Liver (tissue), 9 donors: ENCODE data around the gene MXRA8. TPM values are rescaled to one million over a fixed set of nuclear protein-coding genes. Genes with fewer than 3 reads are reported as not detected.

Experiments
- DNase-seq: peaks from one replicate; pipeline ENCODE4 v3.0.0-alpha.2; 2017; ENCODE audit warnings: low spot score
- H3K27ac ChIP-seq, 2 donors: one replicate each; pipeline ENCODE4 v1.7.0; 2013; ENCODE audit warnings: inconsistent platforms in 2 of 2, low read length in 2 of 2, control low read depth in 1 of 2, low read depth in 1 of 2, mild to moderate bottlenecking in 1 of 2
- H3K27me3 ChIP-seq, 4 donors: one replicate each; pipeline versions ENCODE4 v1.6.1 to v1.7.0; 2013; ENCODE audit warnings: low read length in 3 of 4, inconsistent platforms in 1 of 4, mild to moderate bottlenecking in 1 of 4, moderate library complexity in 1 of 4; ENCODE audit not compliant: control insufficient read depth in 4 of 4, insufficient read depth in 4 of 4
- H3K36me3 ChIP-seq, 4 donors: one replicate each; pipeline versions ENCODE4 v1.6.1 to v1.7.0; 2013; ENCODE audit warnings: low read length in 3 of 4, mild to moderate bottlenecking in 3 of 4, low read depth in 1 of 4, moderate library complexity in 1 of 4; ENCODE audit not compliant: control insufficient read depth in 4 of 4, insufficient read depth in 3 of 4
- H3K4me1 ChIP-seq, 4 donors: one replicate each; pipeline versions ENCODE4 v1.6.1 to v1.7.0; 2013; ENCODE audit warnings: low read length in 3 of 4, mild to moderate bottlenecking in 3 of 4, moderate library complexity in 1 of 4; ENCODE audit not compliant: control insufficient read depth in 4 of 4, insufficient read depth in 4 of 4
- H3K4me3 ChIP-seq, 3 donors: one replicate each; pipeline versions ENCODE4 v1.6.1 to v1.7.0; 2013; ENCODE audit warnings: low read length in 3 of 3, control low read depth in 1 of 3, low read depth in 1 of 3, mild to moderate bottlenecking in 1 of 3
- H3K9ac ChIP-seq, 2 donors: one replicate each; pipeline ENCODE4 v1.7.0; 2013; ENCODE audit warnings: low read length in 2 of 2, mild to moderate bottlenecking in 2 of 2, moderate library complexity in 2 of 2, control low read depth in 1 of 2, low read depth in 1 of 2
- H3K9me3 ChIP-seq, 4 donors: one replicate each; pipeline versions ENCODE4 v1.6.1 to v1.7.0; 2013; ENCODE audit warnings: low read length in 3 of 4; ENCODE audit not compliant: control insufficient read depth in 4 of 4
- ATF3 ChIP-seq: IDR thresholded peaks from 2 replicates; pipeline ENCODE4 v1.6.1; 2016; ENCODE audit warnings: antibody characterized with exemption
- CTCF ChIP-seq: fragments of 150-350 bp; IDR thresholded peaks from 2 replicates; pipeline ENCODE4 v1.5.1; 2017; ENCODE audit warnings: improper control_type of control experiment, low read depth, low read length; ENCODE audit not compliant: missing input control
- EGR1 ChIP-seq, 2 donors: IDR thresholded peaks; 2 replicates each; pipeline ENCODE4 v1.6.1; 2016 to 2018; ENCODE audit warnings: antibody characterized with exemption in 2 of 2, low read depth in 2 of 2
- FOXA1 ChIP-seq: IDR thresholded peaks from 2 replicates; pipeline ENCODE4 v1.6.1; 2016; ENCODE audit warnings: antibody characterized with exemption
- FOXA2 ChIP-seq: IDR thresholded peaks from 2 replicates; pipeline ENCODE4 v1.6.1; 2016; ENCODE audit warnings: antibody characterized with exemption
- GABPA ChIP-seq, 2 donors: IDR thresholded peaks in 1 of 2; conservative IDR thresholded peaks in 1 of 2; 2 replicates each; pipeline ENCODE4 v1.6.1; 2016; ENCODE audit warnings: antibody characterized with exemption in 2 of 2, mild to moderate bottlenecking in 1 of 2, moderate library complexity in 1 of 2
- HNF4A ChIP-seq, 2 donors: conservative IDR thresholded peaks; 2 replicates each; pipeline ENCODE4 v1.6.1; 2016; ENCODE audit warnings: antibody characterized with exemption in 2 of 2, mild to moderate bottlenecking in 2 of 2
- HNF4G ChIP-seq: IDR thresholded peaks from 2 replicates; pipeline ENCODE4 v1.6.1; 2016; ENCODE audit warnings: antibody characterized with exemption
- JUND ChIP-seq, 2 donors: IDR thresholded peaks; 2 replicates each; pipeline ENCODE4 v1.6.1; 2016; ENCODE audit warnings: antibody characterized with exemption in 2 of 2
- MAX ChIP-seq: IDR thresholded peaks from 2 replicates; pipeline ENCODE4 v1.6.1; 2016; ENCODE audit warnings: antibody characterized with exemption
- NR2F2 ChIP-seq: IDR thresholded peaks from 2 replicates; pipeline ENCODE4 v1.6.1; 2016; ENCODE audit warnings: antibody characterized with exemption
- RAD21 ChIP-seq, 2 donors: IDR thresholded peaks; 2 replicates each; pipeline ENCODE4 v1.6.1; 2016; ENCODE audit warnings: antibody characterized with exemption in 2 of 2, mild to moderate bottlenecking in 2 of 2
- REST ChIP-seq: IDR thresholded peaks from 2 replicates; pipeline ENCODE4 v1.6.1; 2016; ENCODE audit warnings: antibody characterized with exemption, mild to moderate bottlenecking
- RXRA ChIP-seq, 2 donors: IDR thresholded peaks; 2 replicates each; pipeline ENCODE4 v1.6.1; 2017 to 2018; ENCODE audit warnings: antibody characterized with exemption in 2 of 2, mild to moderate bottlenecking in 1 of 2
- SP1 ChIP-seq: IDR thresholded peaks from 2 replicates; pipeline ENCODE4 v1.6.1; 2018; ENCODE audit warnings: antibody characterized with exemption, mild to moderate bottlenecking
- TAF1 ChIP-seq: conservative IDR thresholded peaks from 2 replicates; pipeline ENCODE4 v1.6.1; 2016; ENCODE audit warnings: antibody characterized with exemption, mild to moderate bottlenecking
- YY1 ChIP-seq: IDR thresholded peaks from 2 replicates; pipeline ENCODE4 v1.6.1; 2016; ENCODE audit warnings: antibody characterized with exemption, mild to moderate bottlenecking
- ZBTB33 ChIP-seq: IDR thresholded peaks from 2 replicates; pipeline ENCODE4 v1.6.1; 2016; ENCODE audit warnings: antibody characterized with exemption
- WGBS: extraction: QIAGEN DNeasy Blood & Tissue Kit; methylation state at CpG from one replicate; pipeline ENCODE4 v1.1.7; 2013; 5-methylcytosine and 5-hydroxymethylcytosine counted together
- polyA plus RNA-seq, 2 donors: library from polyadenylated mRNA; stranded (reverse) in 1 of 2; unstranded in 1 of 2; fragments of 200-250 nt in 1 of 2; fragments of >200 nt in 1 of 2; fragmentation: Nextera tagmentation in 1 of 2; extraction: Ambion mirVana in 1 of 2; gene quantifications; one replicate each; pipeline versions ENCODE4 v1.2.1 to v1.2.3, GENCODE V29; 2013 to 2015
- total RNA-seq, 2 donors: library from RNA; depleted of rRNA; stranded (reverse); fragments of >200 nt; gene quantifications; one replicate each; pipeline ENCODE4 v1.2.3, GENCODE V29; 2014
- donor health status: healthy.
- donor health status: healthy.
- donor health status: healthy.
- donor health status: healthy.
- donor health status: healthy.

Gene MXRA8
- total and polyA plus RNA-seq, 4 donors, result 1.8 to 5.9 (median 4.2) TPM

GRCh38 chr1:1330366-1331067 lies 27.8 kb downstream of the MXRA8 start:
- no peak for DNase-seq
- Histone ChIP-seq H3K4me1 (peaks cover 13 to 37% (median 26%) of the 10 kb centered on the region in 4 donors), H3K27ac (no peak overlapping the region), H3K4me3 (no peak overlapping the region), H3K9me3 (no peaks in the 10 kb centered on the region), H3K9ac (no peak overlapping the region), H3K36me3 (peaks cover 0 to 11% (median 6%) of the 10 kb centered on the region in 4 donors), H3K27me3 (no peaks in the 10 kb centered on the region)
- 78% methylated on average over 15 of the region's 15 CpGs for WGBS
- TF ChIP-seq RAD21 (IDR thresholded peaks at IDR 0.05), result no peak
- no peak for TF ChIP-seq CTCF
- no peak for TF ChIP-seq EGR1 (IDR thresholded peaks at IDR 0.05; ENCODE audit: low read depth in 2 of 2)
- no peak for TF ChIP-seq ATF3
- no peak for TF ChIP-seq REST
- TF ChIP-seq HNF4G, result no peak
- no peak for TF ChIP-seq ZBTB33
- TF ChIP-seq FOXA1, result no peak
- TF ChIP-seq GABPA (IDR thresholded peaks at IDR 0.05 in 1 of 2, conservative IDR thresholded peaks at IDR 0.05 in 1 of 2), result no peak
- no peak for TF ChIP-seq JUND (IDR thresholded peaks at IDR 0.05)
- no peak for TF ChIP-seq NR2F2
- TF ChIP-seq MAX, result no peak
- TF ChIP-seq YY1, result no peak
- TF ChIP-seq RXRA (IDR thresholded peaks at IDR 0.05), result no peak
- TF ChIP-seq FOXA2, result no peak
- TF ChIP-seq HNF4A (conservative IDR thresholded peaks at IDR 0.05), result no peak
- no peak for TF ChIP-seq TAF1
- no peak for TF ChIP-seq SP1
